ENCODE measurements around the gene COL6A2.
"Not testable (repeated sequence)": the region's sequence is repeated elsewhere in the genome, so short reads cannot be mapped to it uniquely, and the experiment has no call there.

Gene COL6A2

GRCh38 chr21:46128106-46128932, 30.4 kb downstream of the COL6A2 start:
- DNase-seq: no peak

GRCh38 chr21:46128933-46129571, 31.1 kb downstream of the COL6A2 start:
- DNase-seq: no peak

GRCh38 chr21:46129846-46130651, 32.1 kb downstream of the COL6A2 start:
- no peak for DNase-seq

- no peak for DNase-seq
Observed at GRCh38 chr21:46130831-46131587, 33.1 kb downstream of the COL6A2 start.

- no peak for DNase-seq
Observed at GRCh38 chr21:46131588-46131837, 33.6 kb downstream of the COL6A2 start.

GRCh38 chr21:46131838-46132651, 34.1 kb downstream of the COL6A2 start:
- DNase-seq: no peak

GRCh38 chr21:46135782-46136395, 38.0 kb downstream of the COL6A2 start:
- DNase-seq: no peak

GRCh38 chr21:46136739-46137349, 38.9 kb downstream of the COL6A2 start:
- DNase-seq: no peak

GRCh38 chr21:46137908-46138307, 40.0 kb downstream of the COL6A2 start:
- no peak for DNase-seq

GRCh38 chr21:46138383-46138970, 40.6 kb downstream of the COL6A2 start:
- DNase-seq: no peak

GRCh38 chr21:46139686-46140085, 41.8 kb downstream of the COL6A2 start:
- no peak for DNase-seq

- DNase-seq: not testable (repeated sequence)
Observed at GRCh38 chr21:46140352-46141003, 42.6 kb downstream of the COL6A2 start.

- no peak for DNase-seq
Observed at GRCh38 chr21:46141767-46142581, 44.1 kb downstream of the COL6A2 start.

GRCh38 chr21:46142582-46143473, 44.9 kb downstream of the COL6A2 start:
- DNase-seq: no peak

GRCh38 chr21:46144464-46145070, 46.7 kb downstream of the COL6A2 start:
- DNase-seq: no peak

- no peak for DNase-seq
Observed at GRCh38 chr21:46145159-46145839, 47.4 kb downstream of the COL6A2 start.

Data from NCI-H2029 treated with DMSO at 0.1 percent for 48 hours (cell line).